NCI-H1417 (cell line): ENCODE results near the gene DAAM2.

Experiments used
- DNase-seq, 3 experiments: peaks; one replicate each; lab custom pipeline; 2025; lab: John Stamatoyannopoulos, UW

The DAAM2 gene

GRCh38 chr6:39909701-39910100, 117.5 kb downstream of the DAAM2 start:
- DNase-seq = no peak

- DNase-seq = no peak
Observed at GRCh38 chr6:39910164-39910563, 118.0 kb downstream of the DAAM2 start.

- no peak for DNase-seq
Observed at GRCh38 chr6:39910744-39911143, 118.6 kb downstream of the DAAM2 start.

DNA sequence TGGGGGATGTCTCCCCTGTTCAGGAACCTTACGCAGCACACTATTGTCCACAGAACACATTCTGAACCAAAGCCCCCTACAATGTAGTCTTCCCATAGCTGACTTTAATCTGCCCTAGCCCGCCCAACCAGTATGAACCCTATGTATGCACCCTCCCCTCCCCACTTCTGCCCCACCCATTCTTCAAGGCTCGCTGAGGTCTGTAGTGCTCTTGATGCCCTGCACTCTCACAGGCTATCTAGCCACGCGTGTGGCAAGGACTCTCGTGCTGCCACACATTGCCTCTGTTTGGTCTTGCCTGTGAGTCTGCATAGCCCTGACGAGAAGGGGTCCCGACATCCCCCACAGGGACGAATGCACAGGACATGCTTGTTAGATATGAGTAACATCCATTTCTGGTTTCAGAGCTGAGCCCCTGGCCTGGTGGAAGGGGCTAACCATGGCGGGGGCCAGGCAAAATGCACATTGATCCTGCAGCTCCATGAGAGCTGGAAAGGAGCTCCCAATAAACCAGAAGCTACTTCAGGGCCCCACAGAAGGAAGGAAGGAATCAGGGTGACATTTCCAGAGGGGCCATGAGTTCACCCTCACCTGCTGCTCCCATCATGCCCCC, 119.4 kb downstream of the DAAM2 start:
- peak in 1 of 3 experiments; percentile 47 for DNase-seq

DNA sequence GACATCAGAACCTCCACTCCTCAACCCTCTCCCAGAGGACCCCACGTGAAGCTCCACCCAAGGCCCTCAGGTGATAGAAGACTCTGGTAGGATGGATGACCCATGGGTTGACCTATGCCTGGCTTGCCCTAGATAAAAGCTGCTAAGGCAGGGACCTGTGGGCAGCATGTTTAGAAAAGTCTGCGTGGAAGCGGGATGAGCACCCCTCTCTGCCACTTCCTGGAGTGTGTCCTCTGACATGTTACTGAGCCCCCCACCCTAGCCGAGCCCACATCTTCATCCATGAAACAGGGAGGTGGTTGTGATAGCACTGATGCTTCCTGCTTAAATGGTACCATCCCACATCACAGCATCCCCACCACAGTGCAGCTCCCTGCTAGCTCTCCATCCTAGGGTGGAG, 120.3 kb downstream of the DAAM2 start:
- DNase-seq = no peak

DNA sequence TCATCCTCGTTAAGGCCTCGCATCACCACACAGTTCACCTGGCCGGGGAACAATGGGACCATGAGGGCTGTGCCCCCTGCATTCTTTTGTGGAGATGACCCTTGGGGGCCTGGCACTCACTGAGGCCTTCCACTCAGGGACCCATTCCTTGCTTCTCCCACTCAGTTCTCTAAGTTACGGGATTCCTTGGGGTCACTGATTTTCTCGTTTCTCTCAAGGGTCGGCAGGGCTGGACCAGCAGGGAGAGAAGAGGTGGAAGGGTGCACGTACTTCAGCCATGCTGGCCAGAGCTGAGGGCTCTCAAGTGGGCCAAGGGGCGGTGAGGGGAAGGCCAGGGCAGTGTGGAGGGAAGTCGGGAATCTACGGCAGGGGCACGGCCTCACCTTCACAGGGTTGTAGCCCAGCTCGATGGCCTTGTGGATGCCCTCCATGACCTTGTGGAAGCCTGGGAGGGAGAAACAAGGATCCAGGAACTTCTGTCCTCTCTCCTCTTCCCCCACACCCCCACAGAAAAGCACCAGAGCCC, 121.3 kb downstream of the DAAM2 start:
- DNase-seq = no peak

- no peak for DNase-seq
Observed at GRCh38 chr6:39914239-39914638, 122.1 kb downstream of the DAAM2 start.

DNA sequence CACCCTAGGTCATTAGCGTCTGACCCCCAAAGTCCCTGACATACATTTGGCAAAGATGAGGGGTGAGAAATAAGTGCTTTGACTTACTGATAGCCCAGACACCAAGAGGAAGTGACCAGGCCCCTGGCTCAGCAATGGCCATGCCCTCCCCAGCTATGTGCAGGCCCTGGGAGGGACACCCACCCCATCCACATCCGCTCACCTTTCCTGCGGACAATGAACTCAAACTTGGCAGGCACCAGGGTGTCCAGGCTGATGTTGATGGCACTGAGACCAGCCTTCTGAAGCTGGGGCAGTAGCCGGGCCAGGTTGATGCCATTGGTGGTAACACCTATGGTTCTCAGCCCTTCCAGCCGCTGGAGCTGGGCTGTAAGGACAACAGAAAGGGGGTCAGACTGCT, 123.7 kb downstream of the DAAM2 start:
- no peak for DNase-seq

GRCh38 chr6:39917329-39917728, 125.2 kb downstream of the DAAM2 start:
- DNase-seq = no peak

- DNase-seq = no peak
Observed at GRCh38 chr6:39917981-39918380, 125.8 kb downstream of the DAAM2 start.

- no peak for DNase-seq
Observed at GRCh38 chr6:39918831-39919230, 126.7 kb downstream of the DAAM2 start.

DNA sequence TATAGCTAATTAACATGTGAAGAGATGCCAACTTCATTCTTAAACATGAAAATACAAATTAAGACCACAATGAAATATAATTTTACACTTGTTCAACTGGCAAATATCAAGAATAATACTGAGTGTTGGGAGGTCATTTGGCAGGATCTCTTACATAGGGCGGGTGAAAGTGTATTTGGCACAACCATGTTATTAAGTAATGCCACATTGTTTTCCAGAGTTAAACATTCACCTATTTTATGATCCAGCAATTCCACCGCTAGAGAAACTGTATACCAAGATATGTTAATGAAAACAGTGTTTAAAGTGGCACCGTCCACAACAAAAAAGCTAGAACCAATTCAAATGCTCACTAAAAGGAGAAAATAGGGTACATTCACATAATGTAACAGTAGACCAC, 128.0 kb downstream of the DAAM2 start:
- no peak for DNase-seq

- no peak for DNase-seq
Observed at GRCh38 chr6:39922821-39923220, 130.6 kb downstream of the DAAM2 start.

- peak in 2 of 3 experiments; percentile 37 to 58 for DNase-seq
Observed at GRCh38 chr6:39923394-39923793, 131.2 kb downstream of the DAAM2 start.

- DNase-seq = peak; percentile 19 to 66 (median 43)
Observed at GRCh38 chr6:39923861-39924260, 131.7 kb downstream of the DAAM2 start.

GRCh38 chr6:39924283-39924682, 132.1 kb downstream of the DAAM2 start:
- no peak for DNase-seq

- DNase-seq = no peak
Observed at GRCh38 chr6:39925191-39925930, 133.2 kb downstream of the DAAM2 start.

GRCh38 chr6:39925931-39926290, 133.7 kb downstream of the DAAM2 start:
- DNase-seq = no peak

GRCh38 chr6:39926668-39927067, 134.5 kb downstream of the DAAM2 start:
- no peak for DNase-seq

GRCh38 chr6:39927159-39927558, 135.0 kb downstream of the DAAM2 start:
- no peak for DNase-seq

- no peak for DNase-seq
Observed at GRCh38 chr6:39929039-39929732, 137.0 kb downstream of the DAAM2 start.

DNA sequence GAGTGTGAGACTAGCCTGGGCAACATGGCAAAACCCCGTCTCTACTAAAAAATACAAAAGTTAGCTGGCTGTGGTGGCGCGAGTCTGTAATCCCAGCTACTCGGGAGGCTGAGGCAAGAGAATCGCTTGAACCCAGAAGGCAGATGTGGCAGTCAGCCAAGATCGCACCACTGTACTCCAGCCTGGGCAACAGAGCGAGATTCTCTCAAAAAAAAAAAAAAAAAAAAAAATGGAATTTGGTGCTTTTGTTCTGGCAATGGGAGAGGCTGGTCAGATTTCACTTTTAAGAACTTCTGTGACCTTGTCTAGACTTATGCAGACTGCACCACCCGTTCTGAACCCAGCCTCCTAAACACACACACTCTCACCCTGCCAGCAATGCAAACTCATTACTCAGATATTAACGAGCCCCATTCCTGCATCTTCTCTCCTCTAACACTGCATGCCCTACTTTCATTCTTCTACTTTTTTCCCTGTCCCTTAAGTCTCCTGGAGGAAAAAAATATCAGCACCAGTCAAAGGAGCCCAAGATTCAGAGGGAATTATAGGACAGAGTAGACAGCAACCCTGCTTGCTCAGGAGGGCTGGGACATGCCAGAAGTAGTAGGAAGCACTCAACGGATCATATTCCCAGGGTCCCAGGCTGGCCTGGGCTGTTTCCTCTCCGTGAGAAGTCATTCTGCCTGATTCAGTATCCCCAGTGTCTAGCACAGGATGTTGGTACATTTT, 137.7 kb downstream of the DAAM2 start:
- DNase-seq = no peak
